GM18873 (cell line): ENCODE results near the gene LARP6.
"Not testable (repeated sequence)": the region's sequence is repeated elsewhere in the genome, so short reads cannot be mapped to it uniquely, and the experiment has no call there.

Experiments used
- ATAC-seq: cut with Tn5 transposase; IDR thresholded peaks from one replicate; pipeline ENCODE4 v1.9.1; 2021; ENCODE audit warnings: mild to moderate bottlenecking, moderate library complexity, moderate number of reproducible peaks; ENCODE audit not compliant: unreplicated experiment, low FRiP score

Gene LARP6

GRCh38 chr15:70853973-70854665, at the start of gene LARP6:
Gene LARP6 (minus strand): TSS chr15:70854157. CDS start chr15:70854088, 69 bp downstream.
- no peak for ATAC-seq

GRCh38 chr15:70902107-70902506, 48.1 kb upstream of the LARP6 start:
- no peak for ATAC-seq

GRCh38 chr15:70892912-70893560, 39.1 kb upstream of the LARP6 start:
- no peak for ATAC-seq

DNA sequence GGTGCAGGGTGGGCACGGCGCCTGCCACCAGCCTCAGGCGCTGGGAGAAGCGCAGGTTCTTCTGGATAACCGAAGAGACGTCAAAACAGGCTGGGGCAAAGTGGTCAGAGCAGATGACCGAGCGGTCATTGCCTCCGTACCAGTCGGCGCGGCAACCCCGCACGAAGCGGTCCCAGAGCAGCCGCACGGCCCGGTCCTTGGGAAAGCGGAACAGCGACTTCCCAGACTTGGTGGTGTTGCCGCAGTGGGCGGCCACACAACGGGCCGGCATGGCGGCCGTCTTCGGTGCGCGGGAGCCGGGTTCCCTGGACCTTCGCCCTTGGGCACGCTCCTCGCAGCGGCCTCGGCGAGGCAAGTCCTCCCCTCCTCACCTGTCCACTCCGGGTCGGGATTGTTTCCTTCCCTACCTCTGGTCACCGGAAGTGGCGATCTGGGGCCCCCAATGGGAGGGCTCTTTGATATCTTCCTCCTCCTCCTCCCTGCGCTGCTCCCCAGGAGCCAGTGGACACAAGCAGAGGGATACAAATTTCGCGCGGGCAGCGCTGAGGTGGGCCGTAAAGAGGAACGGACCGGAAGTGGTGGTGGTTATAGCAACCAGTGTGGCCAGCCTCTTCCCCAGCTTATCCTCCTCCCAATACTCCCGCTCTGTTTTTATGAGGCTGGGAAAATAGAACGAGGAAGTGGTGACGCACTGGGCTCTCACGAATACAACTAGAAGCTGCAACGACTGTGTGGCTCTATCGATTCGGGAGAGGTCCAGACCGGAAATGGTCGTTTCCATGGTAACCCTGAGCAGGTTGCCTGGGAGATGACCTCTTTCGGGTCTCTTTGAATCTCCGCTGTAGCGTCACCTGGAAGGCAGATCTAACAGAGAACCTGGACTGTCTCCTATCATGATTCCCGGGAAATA, 38.3 kb upstream of the LARP6 start, which contains the start of the genes LRRC49 and THAP10:
Gene LRRC49, plus strand, starts transcription at position 825 of the 910 bp plus-strand sequence. Its CDS starts 69 bp downstream, at position 894.
Gene THAP10, minus strand, starts transcription at position 432 of the 910 bp plus-strand sequence. Its CDS starts 161 bp downstream, at position 271.
- no peak for ATAC-seq

- no peak for ATAC-seq
These were observed 28.4 kb upstream of the LARP6 start for GRCh38 chr15:70882361-70882760.

DNA sequence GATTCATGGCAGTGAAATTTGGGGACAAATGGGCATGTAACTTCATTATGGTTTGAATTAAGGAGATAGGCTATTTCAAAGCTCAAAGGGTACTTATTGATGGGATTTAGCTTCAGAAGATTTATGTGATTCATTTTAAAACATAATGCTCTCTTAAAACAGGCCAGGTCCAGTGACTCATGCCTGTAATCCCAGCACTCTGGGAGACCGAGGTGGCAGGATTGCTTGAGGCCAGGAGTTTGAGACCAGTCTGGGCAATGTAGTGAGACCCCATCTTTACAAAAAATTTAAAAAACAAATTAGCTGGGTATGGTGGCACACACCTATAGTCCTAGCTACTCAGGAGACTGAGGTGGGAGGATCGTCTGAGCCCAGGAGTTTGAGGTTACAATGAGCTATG, 26.8 kb upstream of the LARP6 start:
- ATAC-seq, result no peak

- ATAC-seq, result no peak
These were observed 25.4 kb upstream of the LARP6 start for GRCh38 chr15:70879401-70879800.

DNA sequence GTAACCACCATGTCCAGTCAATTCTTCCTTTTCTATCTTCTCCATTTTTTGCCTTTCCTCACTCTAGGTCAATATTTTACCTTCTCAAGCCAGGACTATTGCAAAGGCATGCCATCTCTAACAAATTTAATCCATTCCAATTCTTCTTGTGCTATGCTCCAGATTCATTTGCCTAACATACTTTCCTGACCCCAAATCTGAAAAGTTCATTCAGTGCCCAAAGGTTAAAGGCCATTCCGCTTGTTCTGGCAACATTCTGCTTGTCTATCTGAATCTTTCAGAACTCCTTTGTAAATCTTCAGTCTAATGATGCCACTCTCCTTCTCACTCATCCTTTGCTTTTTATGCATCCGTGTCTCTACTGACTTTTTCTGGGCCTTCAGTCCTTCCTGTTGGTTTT, 22.7 kb upstream of the LARP6 start:
- no peak for ATAC-seq

- no peak for ATAC-seq
These were observed 22.1 kb upstream of the LARP6 start for GRCh38 chr15:70876011-70876410.

DNA sequence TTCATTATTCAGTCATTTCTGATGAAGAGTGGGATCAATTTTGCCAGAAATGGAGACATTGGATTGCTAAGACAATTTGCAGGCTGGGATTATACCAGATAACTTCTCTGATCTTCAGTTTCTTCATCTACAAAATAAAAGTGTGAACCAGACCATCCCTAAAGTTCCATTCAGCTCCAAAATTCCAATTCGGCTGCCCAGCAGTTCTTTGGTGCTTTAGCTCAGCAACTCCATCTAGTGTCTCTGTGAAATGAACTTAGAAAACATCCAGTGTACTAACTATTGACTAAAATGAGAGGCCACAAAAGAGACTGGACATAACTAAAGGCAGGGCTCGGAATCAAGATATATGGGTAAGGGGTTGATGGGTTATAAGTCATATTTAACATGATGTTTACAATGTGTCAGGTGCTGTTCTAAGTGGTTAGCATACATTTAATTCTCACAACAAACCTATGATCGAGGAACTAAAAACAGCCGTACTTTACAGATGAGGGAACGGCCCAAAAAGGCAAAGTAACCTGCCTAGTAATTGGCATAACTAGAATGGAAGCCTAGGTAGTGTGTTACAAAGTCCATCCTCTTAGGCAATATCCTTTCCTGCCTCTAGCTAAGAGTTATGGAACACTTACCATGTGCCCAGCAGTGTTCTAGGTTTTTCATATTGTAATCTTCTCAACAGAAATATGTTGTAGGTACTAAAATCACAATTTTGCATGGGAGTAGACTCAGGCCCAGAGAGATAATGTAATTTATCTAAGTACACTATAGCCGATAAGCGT, 21.2 kb upstream of the LARP6 start:
- no peak for ATAC-seq

GRCh38 chr15:70873232-70874054, 19.5 kb upstream of the LARP6 start:
- ATAC-seq, result no peak

- ATAC-seq, result not testable (repeated sequence)
These were observed 17.5 kb upstream of the LARP6 start for GRCh38 chr15:70871490-70871889.

DNA sequence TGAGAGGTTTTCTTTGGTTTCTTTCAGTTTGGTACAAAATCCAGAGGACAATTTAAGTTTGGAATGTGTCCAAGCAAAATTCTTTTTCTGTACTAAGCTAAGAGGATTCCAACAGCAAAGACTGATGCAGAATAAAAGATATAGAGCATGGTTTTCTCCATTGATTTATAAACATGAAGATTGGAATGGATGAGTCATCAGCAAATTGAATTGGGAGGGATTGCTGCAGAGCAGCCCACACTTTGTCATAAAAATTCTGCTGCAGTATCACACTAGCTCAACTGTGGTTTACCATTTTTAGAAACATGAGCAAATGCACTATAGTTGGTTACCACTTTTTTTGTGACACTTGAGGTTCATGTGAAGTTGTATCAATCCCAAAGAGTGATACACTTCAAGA, 16.1 kb upstream of the LARP6 start:
- no peak for ATAC-seq

GRCh38 chr15:70869346-70869745, 15.4 kb upstream of the LARP6 start:
- ATAC-seq, result no peak

DNA sequence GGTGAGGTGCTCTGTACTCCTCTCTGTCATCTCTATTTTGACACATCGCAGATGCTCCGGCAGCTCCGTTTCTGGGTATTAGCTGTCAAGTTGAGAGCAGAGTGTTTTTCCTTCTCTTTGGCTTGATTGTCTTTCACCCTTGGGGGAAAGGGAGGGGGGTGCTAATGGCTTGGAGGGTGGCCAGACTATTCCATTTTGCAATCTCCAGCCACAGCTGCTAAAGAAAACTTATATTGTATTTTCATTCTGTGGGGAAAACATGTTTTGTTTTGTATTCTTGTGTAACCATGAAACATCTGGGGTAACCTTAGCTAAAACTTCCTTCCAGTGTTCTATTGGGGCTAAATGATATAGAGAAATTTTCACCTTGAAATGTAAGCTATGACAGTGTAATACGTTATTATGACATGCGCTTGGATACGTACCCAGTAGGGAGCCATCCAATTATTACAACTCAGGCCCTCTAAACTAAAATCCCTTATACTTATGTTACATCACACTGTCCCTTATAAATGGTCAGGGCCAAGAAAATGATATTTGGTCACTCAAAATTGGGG, 14.0 kb upstream of the LARP6 start:
- no peak for ATAC-seq

DNA sequence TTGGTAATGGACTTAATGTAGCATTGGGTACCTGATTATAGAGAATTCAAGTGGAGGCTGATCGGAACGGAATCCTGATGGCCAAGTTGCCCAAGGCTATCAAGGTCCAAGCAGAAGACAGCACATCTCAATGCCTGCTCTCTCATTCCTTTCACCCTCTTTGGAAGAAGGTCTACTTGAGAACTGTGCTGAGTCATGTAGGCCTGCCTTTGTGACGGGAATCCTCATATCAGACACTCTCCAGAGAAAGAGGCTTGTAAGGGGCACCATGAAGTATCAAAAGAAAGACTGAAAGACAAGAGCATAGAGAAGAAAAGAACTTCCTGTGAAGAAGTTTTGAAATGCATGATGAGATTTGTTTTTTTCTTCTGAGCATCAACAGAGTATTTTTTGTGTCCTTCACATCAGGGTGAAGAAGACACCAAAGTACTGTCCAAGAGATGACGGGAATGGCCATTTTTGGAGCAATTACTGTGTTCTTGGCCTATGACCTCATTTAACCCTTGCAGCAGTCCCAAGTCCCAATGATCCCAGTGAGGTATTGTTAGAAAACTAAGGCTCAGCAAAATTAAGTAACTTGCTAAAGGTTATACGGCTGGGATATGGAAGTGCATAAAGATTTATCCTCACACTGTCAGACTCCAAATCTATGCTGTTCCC, 13.2 kb upstream of the LARP6 start:
- no peak for ATAC-seq

DNA sequence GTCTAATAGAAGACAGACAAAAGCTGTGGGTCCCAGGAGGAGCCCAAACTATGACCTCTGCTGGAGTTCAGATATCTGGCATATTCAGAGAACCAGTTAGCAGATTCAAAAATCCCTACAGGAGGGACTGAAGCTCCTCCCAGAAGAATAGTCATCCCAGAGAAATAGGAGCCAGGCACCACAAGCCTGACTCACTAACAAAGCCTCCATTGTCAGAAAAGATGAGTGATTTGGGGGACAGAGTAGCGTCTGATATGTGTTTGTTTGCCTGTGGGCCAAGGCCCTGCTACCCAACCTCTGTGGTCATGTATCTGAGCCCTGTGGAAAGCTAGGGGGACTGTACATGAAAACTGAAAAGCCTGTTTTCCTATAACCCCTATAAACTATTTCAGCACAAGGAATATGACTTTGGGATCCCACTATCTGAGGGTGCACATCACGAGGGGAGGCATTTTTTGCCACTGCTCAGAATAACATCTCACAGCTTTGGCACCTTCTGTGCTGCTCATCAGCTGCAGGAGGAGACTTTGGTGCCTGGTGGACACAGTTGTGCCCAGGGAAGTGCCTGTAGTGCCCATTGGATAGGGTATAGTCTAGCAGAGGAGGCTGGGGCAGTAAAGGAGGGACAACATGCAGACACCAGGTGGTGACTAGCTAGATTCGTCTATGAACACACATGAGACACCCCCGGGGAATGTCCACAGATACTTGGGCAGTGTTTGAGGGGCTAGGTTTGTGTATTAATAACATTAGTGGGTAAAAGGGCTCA, 9.7 kb upstream of the LARP6 start:
- ATAC-seq, result no peak

DNA sequence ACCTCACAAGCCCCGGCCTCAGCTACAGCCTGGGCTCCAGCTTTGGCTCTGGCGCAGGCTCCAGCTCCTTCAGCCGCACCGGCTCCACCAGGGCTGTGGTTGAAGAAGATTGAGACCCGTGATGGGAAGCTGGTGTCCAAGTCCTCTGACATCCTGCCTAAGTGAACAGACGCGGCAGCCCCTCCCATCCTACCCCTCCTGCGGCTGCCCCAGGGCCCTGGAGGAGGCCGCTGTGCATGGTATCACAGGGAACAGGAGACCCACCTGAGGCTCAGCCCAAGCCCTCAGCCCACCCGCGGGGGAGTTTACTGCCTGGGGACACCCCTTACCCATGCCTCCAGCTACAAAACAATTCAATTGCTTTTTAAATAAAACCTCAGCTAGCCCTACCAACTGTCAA, 6.0 kb upstream of the LARP6 start:
- ATAC-seq, result no peak
